ENCODE results near the gene PPDPF. TPM values are rescaled to one million over a fixed set of nuclear protein-coding genes. Genes with fewer than 3 reads are reported as not detected.

Gene PPDPF
- total RNA-seq, 1 donor from 2014 or later: 99.3 TPM

DNA sequence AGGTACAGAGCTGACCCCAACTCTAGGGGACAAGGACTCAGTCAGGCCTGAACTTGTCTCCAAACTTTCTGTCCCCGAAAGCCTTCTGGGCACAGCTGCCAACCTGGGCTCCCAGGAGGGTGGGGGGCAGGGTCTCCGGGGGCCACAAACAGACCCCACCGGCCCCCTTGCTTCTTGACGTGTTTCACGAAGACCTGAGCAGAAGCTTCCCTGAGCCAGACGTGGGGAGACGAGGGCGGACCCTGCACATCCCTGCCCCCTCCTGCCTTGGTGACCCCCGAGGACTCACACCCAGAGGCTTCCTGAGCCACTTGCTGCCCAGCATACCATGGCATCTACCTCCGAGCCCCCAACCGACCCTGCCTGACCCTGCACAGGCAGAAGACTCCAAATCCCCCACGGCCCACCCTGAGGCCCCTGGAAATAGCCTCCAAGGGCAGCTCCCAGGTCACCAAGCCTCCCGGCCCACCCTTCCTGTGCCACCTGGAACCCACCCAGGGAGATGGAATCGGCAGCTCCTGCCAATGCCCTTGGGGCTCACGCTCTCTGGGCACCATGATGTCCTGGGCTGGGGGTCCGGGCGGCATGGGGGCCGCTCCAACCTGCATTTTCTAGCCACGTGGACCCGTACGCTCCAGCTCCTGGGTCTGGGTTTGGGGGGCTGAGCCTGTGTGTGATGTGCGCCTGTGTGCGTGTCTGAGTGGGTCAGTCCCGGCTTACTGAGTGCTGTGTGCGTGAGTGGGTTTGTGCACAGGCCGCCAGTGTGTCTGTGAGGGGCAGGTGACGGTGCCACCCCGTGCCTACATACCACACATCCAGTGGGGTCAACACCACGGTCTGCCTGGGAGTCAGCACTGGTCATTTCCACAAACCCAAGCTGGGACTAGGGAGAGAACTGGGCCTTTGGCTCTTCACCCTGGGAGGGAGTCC is 19.1 kb downstream of the PPDPF start:
- DNase-seq (ENCODE audit: low read depth): no peak
- no peak overlapping the region for H3K4me3 ChIP-seq (ENCODE audit: low read depth, low read length)
- TF ChIP-seq, protein P1, sequence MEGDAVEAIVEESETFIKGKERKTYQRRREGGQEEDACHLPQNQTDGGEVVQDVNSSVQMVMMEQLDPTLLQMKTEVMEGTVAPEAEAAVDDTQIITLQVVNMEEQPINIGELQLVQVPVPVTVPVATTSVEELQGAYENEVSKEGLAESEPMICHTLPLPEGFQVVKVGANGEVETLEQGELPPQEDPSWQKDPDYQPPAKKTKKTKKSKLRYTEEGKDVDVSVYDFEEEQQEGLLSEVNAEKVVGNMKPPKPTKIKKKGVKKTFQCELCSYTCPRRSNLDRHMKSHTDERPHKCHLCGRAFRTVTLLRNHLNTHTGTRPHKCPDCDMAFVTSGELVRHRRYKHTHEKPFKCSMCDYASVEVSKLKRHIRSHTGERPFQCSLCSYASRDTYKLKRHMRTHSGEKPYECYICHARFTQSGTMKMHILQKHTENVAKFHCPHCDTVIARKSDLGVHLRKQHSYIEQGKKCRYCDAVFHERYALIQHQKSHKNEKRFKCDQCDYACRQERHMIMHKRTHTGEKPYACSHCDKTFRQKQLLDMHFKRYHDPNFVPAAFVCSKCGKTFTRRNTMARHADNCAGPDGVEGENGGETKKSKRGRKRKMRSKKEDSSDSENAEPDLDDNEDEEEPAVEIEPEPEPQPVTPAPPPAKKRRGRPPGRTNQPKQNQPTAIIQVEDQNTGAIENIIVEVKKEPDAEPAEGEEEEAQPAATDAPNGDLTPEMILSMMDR (conservative IDR thresholded peaks at IDR 0.05; ENCODE audit: low read depth, low read length): no peak

DNA sequence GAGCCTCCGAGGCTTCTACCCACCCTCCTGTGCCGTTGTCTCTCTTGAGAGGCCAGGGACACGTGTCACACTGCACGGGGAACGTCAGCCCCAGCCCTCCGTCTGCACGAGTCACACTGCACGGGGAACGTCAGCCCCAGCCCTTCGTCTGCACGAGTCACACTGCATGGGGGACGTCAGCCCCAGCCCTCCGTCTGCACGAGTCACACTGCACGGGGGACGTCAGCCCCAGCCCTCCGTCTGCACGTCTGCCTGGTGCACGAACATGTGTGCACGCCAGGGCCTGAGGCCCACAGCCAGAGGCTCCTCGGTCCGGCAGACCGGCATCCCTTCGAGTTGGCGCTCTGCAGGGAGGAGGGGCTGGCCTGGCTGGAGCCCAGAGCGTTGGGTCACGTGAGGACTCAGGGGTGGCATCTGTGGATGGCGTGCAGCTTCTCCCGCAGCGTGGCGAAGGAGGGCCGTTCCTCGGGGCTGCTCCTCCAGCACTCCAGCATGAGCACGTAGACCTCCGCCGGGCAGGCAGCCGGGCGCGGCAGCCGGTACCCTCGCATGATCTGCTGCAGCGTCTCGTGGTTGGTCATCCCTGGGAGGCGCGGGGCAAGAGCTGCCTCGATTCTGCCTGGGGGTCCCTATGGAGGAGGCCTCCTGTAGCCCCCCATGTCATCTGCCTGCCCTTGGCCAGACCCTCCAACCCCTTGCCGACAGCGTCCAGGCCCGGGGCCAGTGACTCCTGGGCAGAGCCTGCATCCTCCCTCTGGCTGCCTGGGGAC is 20.0 kb downstream of the PPDPF start:
- no peak overlapping the region for H3K4me3 ChIP-seq (ENCODE audit: low read depth, low read length)
- DNase-seq (ENCODE audit: low read depth): no peak
- TF ChIP-seq, protein P1 (conservative IDR thresholded peaks at IDR 0.05; ENCODE audit: low read depth, low read length): no peak

DNA sequence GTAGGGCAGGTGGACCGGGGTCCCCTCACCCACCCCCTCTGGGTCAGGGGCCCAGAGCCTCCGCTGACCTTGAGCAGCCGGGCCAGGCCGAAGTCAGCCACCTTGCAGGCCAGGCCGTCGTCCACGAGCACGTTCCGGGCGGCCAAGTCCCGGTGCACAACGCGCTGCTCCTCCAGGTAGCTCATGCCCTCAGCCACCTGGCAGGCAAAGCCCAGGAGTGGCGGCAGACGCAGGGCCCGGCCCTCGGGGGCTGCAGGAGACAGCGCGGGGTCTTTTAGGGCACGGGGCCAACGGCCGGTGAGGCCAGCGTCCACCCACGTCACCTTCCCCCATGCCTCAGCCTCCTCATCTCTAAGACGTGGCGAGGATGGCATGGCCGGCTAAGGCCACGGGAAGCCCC is 20.8 kb downstream of the PPDPF start:
- H3K4me3 ChIP-seq (ENCODE audit: low read depth, low read length): no peak overlapping the region
- TF ChIP-seq, protein P1 (conservative IDR thresholded peaks at IDR 0.05; ENCODE audit: low read depth, low read length): no peak
- no peak for DNase-seq (ENCODE audit: low read depth)

DNA sequence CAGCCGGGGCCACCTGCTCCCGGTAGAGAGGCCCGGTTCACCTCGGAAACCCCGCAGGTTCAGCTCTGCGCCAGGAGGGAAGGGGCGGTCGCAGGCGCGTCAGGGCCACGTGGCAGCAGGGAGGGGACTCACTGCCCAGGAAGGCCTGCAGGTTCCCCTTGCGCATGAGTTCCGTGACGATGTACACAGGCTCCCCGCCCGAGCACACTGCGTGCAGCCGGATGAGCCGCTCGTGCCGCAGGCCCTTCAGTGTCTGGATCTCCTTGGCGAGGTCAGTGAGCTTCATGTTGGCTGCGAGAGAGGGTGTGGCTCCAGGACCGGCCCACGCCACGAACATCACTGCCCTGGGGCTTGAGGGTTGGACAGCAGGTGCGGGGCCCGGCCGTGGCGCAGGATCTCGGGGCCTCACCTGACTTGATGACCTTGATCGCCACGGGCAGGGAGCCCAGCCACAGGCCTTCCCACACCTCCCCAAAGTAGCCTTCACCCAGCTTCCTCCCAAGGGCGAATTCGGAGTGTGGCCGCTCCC is 21.5 kb downstream of the PPDPF start:
- no peak for DNase-seq (ENCODE audit: low read depth)
- H3K4me3 ChIP-seq (ENCODE audit: low read depth, low read length): no peak overlapping the region
- TF ChIP-seq, protein P1 (conservative IDR thresholded peaks at IDR 0.05; ENCODE audit: low read depth, low read length): no peak

DNA sequence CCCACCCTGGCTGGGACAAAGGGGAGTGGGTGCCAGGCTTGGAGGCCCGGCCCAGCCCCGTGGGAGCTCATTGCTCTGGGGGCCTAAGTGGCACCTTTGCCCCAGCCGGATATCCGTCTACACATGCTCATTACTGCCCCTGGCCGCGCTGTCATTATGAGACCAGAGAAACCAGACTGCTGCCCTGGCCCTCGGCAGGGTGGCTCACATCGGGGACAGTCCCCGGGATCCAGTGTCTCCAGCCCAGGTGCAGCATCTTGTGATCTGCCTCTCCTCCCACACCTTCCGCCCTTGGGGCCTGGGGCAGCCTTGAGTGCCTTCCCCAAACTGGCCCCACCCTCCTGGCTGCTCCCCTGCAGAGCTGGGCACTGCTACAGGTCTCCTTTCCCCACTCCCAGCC is 22.1 kb downstream of the PPDPF start:
- no peak for DNase-seq (ENCODE audit: low read depth)
- no peak overlapping the region for H3K4me3 ChIP-seq (ENCODE audit: low read depth, low read length)
- TF ChIP-seq, protein P1 (conservative IDR thresholded peaks at IDR 0.05; ENCODE audit: low read depth, low read length): no peak

DNA sequence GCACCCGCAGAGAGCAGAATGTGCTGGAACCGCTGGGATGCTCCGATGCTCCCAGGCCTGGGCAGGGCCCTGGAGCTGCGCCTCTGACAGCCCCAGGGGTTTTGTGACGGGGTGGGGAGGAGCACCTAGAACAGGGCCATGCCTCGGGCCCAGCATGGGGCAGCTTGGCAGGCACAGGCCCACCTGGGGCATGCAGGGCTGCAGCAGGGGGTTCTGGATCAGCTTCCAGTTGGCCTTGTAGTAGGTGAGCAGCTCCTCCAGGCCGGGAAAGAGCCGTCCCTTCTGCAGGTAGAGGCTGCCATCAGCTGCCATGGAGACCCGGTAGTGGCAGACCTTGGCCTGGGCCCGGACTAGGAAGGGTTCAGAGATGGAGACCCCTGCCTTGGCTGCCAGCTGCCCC is 22.6 kb downstream of the PPDPF start:
- no peak for DNase-seq (ENCODE audit: low read depth)
- no peak overlapping the region for H3K4me3 ChIP-seq (ENCODE audit: low read depth, low read length)
- TF ChIP-seq, protein P1 (conservative IDR thresholded peaks at IDR 0.05; ENCODE audit: low read depth, low read length): no peak

Data from epithelial cell of proximal tubule (primary cell).